Caco-2 (cell line): ENCODE results near the gene TSEN34. TPM values are rescaled to one million over a fixed set of nuclear protein-coding genes. Genes with fewer than 3 reads are reported as not detected.
"Not testable (repeated sequence)": the region's sequence is repeated elsewhere in the genome, so short reads cannot be mapped to it uniquely, and the experiment has no call there.

Experiments used
- BruUV-seq: library from RNA; stranded (reverse); fragments of 400-500 nt; replicated peaks from 2 replicates; lab custom pipeline; 2021; lab: Mats Ljungman, UMichigan
- CTCF ChIA-PET: fragments of 300-600 bp; sonication (Branson Sonifier 250); formaldehyde crosslinking; loops from one replicate; lab custom pipeline; 2022; ENCODE audit warnings: antibody characterized with exemption; lab: Charles Lee
- POLR2A ChIA-PET: fragments of 300-600 bp; sonication (Branson Sonifier 250); formaldehyde crosslinking; loops from one replicate; lab custom pipeline; 2022; ENCODE audit warnings: antibody characterized with exemption; lab: Charles Lee
- DNase-seq, 2 experiments: peaks; one replicate each; pipeline versions ENCODE4 v3.0.0 to v3.0.0-alpha.2; 2020 to 2022
- H3K27me3 ChIP-seq: replicated peaks from 2 replicates; pipeline ENCODE4 v1.6.0; 2011; ENCODE audit warnings: low read length; ENCODE audit not compliant: control insufficient read depth, insufficient read depth
- H3K36me3 ChIP-seq: 2 replicates; pipeline ENCODE4 v1.5.1; 2011; ENCODE audit warnings: low read length; ENCODE audit not compliant: control insufficient read depth, insufficient read depth
- H3K4me1 ChIP-seq: fragments of 250-450 bp; sonication (Bioruptor Pico); 2 replicates; pipeline ENCODE4 v1.5.1; 2020; ENCODE audit warnings: mild to moderate bottlenecking
- H3K4me3 ChIP-seq: 2 replicates; pipeline ENCODE4 v1.5.1; 2011; ENCODE audit warnings: low read depth, mild to moderate bottlenecking, control low read depth, low read length
- H3K9me3 ChIP-seq: fragments of 250-450 bp; sonication (Bioruptor Pico); 2 replicates; pipeline ENCODE4 v1.5.1; 2020; ENCODE audit warnings: mild to moderate bottlenecking, moderate library complexity
- H3K27ac Mint-ChIP-seq: one replicate; pipeline ENCODE4 v1.8.0; 2022; ENCODE audit warnings: mixed read lengths; ENCODE audit not compliant: unreplicated experiment
- H3K27me3 Mint-ChIP-seq: one replicate; pipeline ENCODE4 v1.8.0; 2022; ENCODE audit warnings: mixed read lengths; ENCODE audit not compliant: insufficient read depth, unreplicated experiment
- H3K36me3 Mint-ChIP-seq: one replicate; pipeline ENCODE4 v1.8.0; 2022; ENCODE audit warnings: mild to moderate bottlenecking, mixed read lengths; ENCODE audit not compliant: insufficient read depth, unreplicated experiment
- H3K4me1 Mint-ChIP-seq: one replicate; pipeline ENCODE4 v1.8.0; 2022; ENCODE audit warnings: low read depth, mixed read lengths; ENCODE audit not compliant: unreplicated experiment
- H3K4me3 Mint-ChIP-seq: one replicate; pipeline ENCODE4 v1.8.0; 2022; ENCODE audit warnings: mild to moderate bottlenecking, moderate library complexity, mixed read lengths; ENCODE audit not compliant: unreplicated experiment
- H3K9me3 Mint-ChIP-seq: one replicate; pipeline ENCODE4 v1.8.0; 2022; ENCODE audit warnings: mixed read lengths; ENCODE audit not compliant: unreplicated experiment
- intact Hi-C: fragments of 100-400 bp; cut with micrococcal nuclease; formaldehyde crosslinking; loops from one replicate; pipeline ENCODE4 v1.10.0; 2022; ENCODE audit not compliant: unreplicated experiment
- total RNA-seq: library from RNA; stranded (reverse); gene quantifications from 2 replicates; pipeline ENCODE4 v1.2.3, GENCODE V29; 2022
- TF ChIP-seq, protein P1 (sequence below), 2 experiments: fragments of 200-600 bp in 1 of 2; IDR thresholded peaks; 1 replicate in 1 of 2; 2 replicates in 1 of 2; pipeline versions ENCODE4 v1.5.1 to v1.8.0; 2011 to 2022; ENCODE audit warnings: antibody characterized with exemption in 1 of 2, control low read depth in 1 of 2, inconsistent platforms in 1 of 2, low read depth in 1 of 2, low read length in 1 of 2, mild to moderate bottlenecking in 1 of 2, moderate library complexity in 1 of 2; ENCODE audit not compliant: insufficient read depth in 1 of 2, severe bottlenecking in 1 of 2, unreplicated experiment in 1 of 2

TSEN34 gene
- total RNA-seq, 1 experiment from 2014 or later: 42.6 TPM

DNA sequence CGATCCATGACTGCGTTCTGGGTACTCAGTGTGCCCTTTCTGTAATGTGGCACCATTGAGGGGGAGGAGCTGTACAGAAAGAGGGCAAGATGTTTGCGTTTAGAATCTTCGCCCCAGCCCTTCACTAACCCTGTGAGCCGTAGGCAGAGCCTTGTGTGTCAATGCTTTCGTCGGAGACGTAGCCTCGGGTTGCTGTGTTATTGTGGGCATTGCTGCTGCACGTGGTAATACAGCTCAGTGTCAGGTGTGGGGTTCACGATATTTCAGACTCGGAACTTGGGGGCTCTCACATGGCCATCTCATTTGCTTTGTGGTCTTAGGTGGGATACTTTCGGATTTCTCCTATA lies 15.7 kb downstream of the TSEN34 start:
- ChIA-PET CTCF (no interaction called here), POLR2A (interaction anchor here (4.8 kb wide), 1 partner anchor 16 kb away, joined by 36 read pairs; the partner anchor contains the start of genes MBOAT7 and TSEN34)
- no peaks in the 10 kb centered on the region for H3K27me3 Mint-ChIP-seq
- H3K36me3 Mint-ChIP-seq: peaks cover 99% of the 10 kb centered on the region
- H3K4me3 Mint-ChIP-seq: no peak overlapping the region
- Histone ChIP-seq H3K9me3 (no peaks in the 10 kb centered on the region), H3K27me3 (no peaks in the 10 kb centered on the region), H3K4me3 (no peak overlapping the region), H3K4me1 (peaks cover 93% of the 10 kb centered on the region), H3K36me3 (peaks cover 23% of the 10 kb centered on the region)
- DNase-seq: no peak
- H3K9me3 Mint-ChIP-seq: no peaks in the 10 kb centered on the region
- peaks cover 59% of the 10 kb centered on the region for H3K4me1 Mint-ChIP-seq
- TF ChIP-seq, protein P1, sequence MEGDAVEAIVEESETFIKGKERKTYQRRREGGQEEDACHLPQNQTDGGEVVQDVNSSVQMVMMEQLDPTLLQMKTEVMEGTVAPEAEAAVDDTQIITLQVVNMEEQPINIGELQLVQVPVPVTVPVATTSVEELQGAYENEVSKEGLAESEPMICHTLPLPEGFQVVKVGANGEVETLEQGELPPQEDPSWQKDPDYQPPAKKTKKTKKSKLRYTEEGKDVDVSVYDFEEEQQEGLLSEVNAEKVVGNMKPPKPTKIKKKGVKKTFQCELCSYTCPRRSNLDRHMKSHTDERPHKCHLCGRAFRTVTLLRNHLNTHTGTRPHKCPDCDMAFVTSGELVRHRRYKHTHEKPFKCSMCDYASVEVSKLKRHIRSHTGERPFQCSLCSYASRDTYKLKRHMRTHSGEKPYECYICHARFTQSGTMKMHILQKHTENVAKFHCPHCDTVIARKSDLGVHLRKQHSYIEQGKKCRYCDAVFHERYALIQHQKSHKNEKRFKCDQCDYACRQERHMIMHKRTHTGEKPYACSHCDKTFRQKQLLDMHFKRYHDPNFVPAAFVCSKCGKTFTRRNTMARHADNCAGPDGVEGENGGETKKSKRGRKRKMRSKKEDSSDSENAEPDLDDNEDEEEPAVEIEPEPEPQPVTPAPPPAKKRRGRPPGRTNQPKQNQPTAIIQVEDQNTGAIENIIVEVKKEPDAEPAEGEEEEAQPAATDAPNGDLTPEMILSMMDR (IDR thresholded peaks at IDR 0.05; ENCODE audit: insufficient read depth in 1 of 2, low read depth in 1 of 2, low read length in 1 of 2, severe bottlenecking in 1 of 2, unreplicated experiment in 1 of 2): no peak
- intact Hi-C loops: no loop called here
- no peak overlapping the region for H3K27ac Mint-ChIP-seq
- BruUV-seq: no TSS peak

DNA sequence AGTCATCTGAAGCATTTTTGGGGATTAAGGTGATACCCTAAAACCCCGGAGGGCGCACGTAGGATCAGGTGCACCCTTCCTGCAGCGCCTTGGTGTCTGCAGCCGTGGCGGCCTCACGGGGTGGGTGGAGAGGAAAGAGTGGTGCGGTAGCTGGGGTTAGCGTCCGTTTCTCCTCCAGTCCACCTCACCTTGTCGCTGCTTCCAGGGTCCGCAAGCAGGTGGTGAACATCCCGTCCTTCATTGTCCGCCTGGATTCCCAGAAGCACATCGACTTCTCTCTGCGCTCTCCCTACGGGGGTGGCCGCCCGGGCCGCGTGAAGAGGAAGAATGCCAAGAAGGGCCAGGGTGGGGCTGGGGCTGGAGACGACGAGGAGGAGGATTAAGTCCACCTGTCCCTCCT lies 16.1 kb downstream of the TSEN34 start:
- POLR2A ChIA-PET: interaction anchor here (4.8 kb wide), 1 partner anchor 17 kb away, joined by 36 read pairs; the partner anchor contains the start of genes MBOAT7 and TSEN34
- CTCF ChIA-PET, H3K9me3 ChIP-seq, DNase-seq, intact Hi-C loops, H3K4me3 ChIP-seq, H3K27me3 Mint-ChIP-seq, H3K27me3 ChIP-seq, BruUV-seq, H3K9me3 Mint-ChIP-seq: not testable (repeated sequence)
- Mint-ChIP-seq H3K27ac (peak overlapping the region; percentile 78), H3K36me3 (peaks cover 99% of the 10 kb centered on the region), H3K4me3 (peak overlapping the region; percentile 45), H3K4me1 (peaks cover 59% of the 10 kb centered on the region)
- H3K36me3 ChIP-seq: peaks cover 23% of the 10 kb centered on the region
- peaks cover 89% of the 10 kb centered on the region for H3K4me1 ChIP-seq

DNA sequence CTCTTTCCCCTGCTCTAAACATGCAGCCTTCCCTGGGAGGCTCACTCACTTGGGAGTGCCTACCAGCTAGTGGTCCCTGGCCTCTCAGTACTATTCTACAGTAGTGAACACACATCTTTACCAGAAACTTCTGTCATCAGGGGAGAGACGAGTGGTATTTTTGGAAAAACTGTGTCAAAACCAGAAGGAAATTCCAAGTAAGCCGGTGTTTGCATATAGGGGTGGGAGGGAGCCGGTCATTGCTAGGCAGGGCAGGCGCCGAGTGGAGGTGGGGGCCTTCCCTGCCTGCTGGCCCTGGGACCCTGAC lies 16.5 kb downstream of the TSEN34 start:
- Mint-ChIP-seq H3K4me3 (peak overlapping the region; percentile 45), H3K36me3 (peaks cover 99% of the 10 kb centered on the region), H3K27ac (peak overlapping the region; percentile 78), H3K9me3 (no peaks in the 10 kb centered on the region), H3K4me1 (peaks cover 56% of the 10 kb centered on the region), H3K27me3 (no peaks in the 10 kb centered on the region)
- Histone ChIP-seq H3K4me3 (no peak overlapping the region), H3K4me1 (peaks cover 85% of the 10 kb centered on the region), H3K27me3 (no peaks in the 10 kb centered on the region), H3K9me3 (no peaks in the 10 kb centered on the region), H3K36me3 (peaks cover 21% of the 10 kb centered on the region)
- POLR2A ChIA-PET: interaction anchor here (1.1 to 4.8 kb wide), 2 partner anchors 17 to 35 kb away, joined by 3 to 36 read pairs; partner anchors contain the start of genes MBOAT7, TMC4 and TSEN34
- CTCF ChIA-PET: no interaction called here
- no peak for DNase-seq
- TF ChIP-seq, protein P1 (IDR thresholded peaks at IDR 0.05; ENCODE audit: insufficient read depth in 1 of 2, low read depth in 1 of 2, low read length in 1 of 2, severe bottlenecking in 1 of 2, unreplicated experiment in 1 of 2): no peak
- BruUV-seq: no TSS peak
- intact Hi-C loops: no loop called here
